Head of caudate nucleus (tissue), 42 donors: Measurements from ENCODE around the gene CREB5.

Source experiments
- DNase-seq, 42 donors: peaks; one replicate each; pipeline versions ENCODE4 v3.0.0 to v3.0.0-alpha.2; 2020 to 2021; ENCODE audit warnings: mixed read lengths in 7 of 42
- intact Hi-C: fragments of 100-400 bp; cut with DNase I; formaldehyde crosslinking; loops from one replicate; pipeline ENCODE4 v1.15.0; 2022

The CREB5 gene

DNA sequence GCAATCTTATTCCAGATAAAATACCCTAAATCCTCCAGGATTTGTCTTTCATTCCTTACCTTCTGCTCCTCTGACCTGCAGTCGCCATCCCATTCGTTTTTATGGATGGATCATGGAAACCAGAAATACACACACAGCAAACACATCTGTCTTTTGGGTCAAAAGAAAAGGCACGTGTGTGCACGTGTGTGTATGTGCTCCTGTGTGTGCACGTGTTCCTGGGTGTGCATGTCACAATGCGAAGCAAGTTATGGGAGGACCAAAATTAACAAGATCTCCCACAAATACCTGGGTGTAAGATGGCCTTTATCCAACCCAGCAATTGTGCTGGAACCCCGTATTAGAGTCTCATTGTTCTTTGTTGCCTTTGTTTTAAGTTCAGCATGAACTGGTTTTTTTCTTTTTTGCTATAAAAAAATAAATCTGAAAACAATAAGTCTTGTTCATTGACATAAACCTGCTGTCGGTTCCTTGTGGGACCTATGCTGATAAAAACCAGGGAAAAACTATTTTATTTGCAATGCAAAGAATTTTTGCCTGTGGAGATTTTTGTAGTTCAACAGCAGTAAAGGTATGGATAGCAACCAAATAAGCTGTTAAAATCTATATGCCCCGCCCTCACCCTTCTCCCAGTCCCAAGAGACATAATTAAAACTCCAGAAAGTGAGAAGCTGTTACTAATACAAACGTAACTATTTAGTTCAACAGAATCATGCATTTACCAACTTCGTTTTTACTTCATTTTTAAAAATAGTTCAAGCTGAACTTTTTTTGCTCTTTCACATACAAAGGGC, 229.6 kb downstream of the CREB5 start:
- intact Hi-C loops, result no loop called here
- DNase-seq, result no peak

DNA sequence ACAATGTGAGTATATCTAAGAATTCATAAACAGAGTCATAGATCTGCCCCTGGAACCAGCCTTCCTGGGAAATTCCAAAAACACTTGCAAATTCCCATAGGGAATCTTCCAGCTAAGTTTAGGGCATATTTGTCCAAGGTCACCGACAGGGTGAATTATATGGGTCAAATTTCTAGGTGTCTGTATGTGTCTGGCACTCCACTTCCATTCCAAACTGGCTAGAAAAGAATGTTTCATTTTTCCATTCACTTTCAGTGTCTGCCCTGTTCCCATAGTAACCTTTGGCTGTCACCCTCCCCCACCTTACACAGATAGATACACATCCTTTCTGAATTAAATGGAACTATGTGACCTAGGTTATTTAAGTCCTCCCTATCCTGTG, 230.9 kb downstream of the CREB5 start:
- DNase-seq, result no peak
- intact Hi-C loops, result no loop called here

DNA sequence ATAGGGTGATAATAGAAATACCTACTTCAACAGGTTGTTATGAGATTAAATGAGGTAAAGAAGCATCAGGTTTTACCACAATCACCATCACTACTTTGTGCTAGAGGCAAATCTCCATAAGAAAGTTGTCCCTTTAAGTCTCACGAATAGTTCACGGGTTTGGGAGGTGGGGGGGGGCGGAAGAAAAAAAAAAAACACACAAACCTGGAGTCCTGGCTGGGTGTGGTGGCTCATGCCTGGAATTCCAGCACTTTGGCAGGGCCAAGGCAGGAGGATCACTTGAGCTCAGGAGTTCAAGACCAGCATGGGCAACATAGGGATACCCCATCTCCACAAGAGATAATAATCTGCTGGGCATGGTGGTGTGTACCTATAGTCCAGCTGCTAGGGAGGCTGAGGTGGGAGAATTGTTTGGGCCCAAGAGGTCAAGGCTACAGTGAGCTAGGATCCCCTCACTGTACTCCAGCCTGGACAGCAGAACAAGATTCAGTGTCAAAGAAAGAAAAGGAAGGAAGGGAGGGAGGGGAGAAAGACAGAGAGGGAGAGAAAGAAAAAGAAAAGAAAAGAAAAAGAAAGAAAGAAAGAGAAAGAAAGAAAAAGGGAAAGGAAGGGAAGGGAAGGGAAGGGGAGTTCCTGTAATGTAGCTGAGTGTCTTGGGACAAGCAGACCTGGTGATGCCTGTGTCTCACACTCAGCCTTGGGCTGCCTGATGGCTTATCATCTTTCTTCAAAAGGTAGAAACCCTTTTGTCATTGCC, 231.4 kb downstream of the CREB5 start:
- DNase-seq, result no peak
- intact Hi-C loops, result no loop called here

DNA sequence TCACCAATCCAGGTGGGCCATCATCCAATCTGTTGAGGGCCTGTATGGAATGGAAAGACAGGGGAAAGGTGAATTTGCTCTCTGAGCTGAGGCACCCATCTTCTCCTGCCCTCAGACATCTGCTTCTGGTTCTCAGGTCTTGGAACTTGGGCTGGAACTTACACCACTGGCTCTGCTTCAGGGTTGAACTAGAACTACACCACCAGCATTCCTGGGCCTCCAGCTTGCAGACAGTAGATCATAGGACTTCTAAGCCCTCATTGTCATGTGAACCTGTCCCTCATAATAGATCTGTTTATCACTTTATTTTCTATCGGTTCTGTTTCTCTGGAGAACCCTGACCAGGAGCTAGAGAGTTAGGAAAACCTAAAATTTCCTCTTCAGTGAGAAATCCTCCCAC, 233.5 kb downstream of the CREB5 start:
- DNase-seq, result no peak
- intact Hi-C loops, result no loop called here

DNA sequence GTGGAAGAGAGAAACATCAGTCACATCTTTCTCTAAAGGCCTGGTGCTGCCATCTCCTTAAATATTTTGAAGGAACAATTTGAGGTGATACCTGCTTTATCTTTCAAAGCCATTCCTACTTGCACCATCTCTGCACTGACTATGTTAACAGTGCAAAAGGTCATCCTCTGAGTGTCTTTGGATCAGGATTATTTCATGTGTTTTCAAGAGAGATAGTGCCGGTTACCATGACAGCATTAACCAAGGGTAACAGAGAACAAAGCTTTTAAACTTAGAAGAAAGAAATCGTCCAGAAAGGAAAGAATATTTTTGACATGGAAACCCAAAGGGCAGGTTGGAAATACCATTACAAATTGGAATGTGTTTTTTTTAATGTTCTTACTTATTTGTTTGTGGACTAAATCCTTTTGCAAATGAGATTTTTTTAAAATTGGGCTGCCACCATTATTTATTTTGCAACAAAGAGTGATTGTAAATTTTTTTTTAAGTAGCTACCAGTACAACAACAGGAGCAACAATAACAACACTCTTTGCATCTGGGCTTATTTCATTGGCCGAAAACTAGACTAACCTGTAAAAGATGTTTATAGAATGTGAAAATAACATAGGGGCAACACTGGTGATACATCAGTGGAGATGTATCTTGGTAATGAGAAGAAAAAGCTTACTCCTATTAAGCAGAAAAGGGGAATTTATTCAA, 234.2 kb downstream of the CREB5 start:
- intact Hi-C loops, result no loop called here
- DNase-seq, result no peak

DNA sequence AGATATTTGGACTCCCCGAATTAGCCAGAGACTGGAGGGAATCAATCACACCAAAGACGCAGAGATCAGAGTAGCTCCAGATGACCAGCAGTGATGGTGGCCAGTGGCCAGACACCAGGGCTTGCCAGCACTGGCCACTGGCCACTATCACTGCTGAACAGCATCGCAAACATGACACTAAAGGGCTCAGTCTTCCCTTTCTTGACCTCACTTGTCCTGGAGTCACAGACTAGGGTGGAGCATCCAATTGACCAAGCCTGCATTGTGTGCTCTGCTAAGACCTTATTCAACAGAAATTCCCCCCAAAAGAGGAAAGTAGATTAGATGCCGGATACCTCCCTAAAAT, 234.7 kb downstream of the CREB5 start:
- intact Hi-C loops, result no loop called here
- DNase-seq, result peak in 39 of 42 donors; percentile 16 to 85 (median 60)

DNA sequence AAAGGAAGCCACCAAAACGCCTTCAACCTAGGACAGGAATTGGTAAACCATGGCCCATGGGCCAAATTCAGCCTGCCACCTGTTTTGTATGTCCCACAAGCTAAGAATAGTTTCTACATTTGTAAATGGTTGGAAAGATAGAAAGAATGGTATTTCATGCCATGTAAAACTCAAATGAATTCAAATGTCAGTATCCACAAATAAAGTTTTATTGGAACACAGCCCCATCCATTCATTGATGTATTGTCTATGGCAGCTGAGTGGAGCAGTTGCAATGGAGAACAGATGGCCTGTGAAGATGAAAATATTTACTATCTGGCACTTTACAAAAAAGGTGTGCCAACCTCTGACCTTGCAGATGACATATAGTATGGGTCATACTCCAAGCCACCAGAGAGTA, 236.9 kb downstream of the CREB5 start:
- intact Hi-C loops, result no loop called here
- DNase-seq, result no peak

DNA sequence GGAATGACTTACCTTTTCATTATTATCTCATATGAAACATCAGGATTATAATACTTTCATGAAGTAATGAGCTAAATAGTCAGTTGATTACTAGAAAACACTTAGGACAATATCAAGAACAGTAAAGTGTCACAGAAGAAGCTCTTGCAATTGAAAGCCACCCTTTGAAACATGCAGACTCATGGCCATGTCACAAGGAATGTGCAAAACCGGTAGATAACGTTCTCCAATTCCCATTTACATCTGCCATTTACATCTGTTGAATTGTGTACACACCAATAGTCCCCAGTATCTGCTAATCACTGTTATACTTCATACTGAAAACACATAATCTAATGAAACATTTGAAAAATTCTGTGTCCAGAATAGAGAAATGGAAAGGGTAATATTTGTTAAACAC, 237.5 kb downstream of the CREB5 start:
- intact Hi-C loops, result no loop called here

DNA sequence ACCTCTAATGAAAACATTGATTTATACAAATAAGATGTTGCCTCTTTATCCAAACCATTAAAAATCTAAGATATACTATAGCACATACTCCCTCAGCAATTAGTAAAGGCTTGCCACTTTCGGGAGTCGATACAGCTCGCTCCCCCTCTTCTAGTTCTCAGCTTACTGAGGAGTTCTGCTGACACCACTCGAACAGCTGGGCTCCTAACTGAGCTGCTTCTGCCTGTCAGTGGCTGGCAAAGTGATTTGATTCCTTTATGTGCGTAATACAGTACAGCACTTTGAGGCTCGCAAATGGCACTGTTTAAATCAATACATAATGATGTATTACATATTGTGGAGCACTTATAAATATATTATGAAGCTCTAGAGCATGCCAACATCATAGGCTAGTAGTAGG, 241.8 kb downstream of the CREB5 start:
- intact Hi-C loops, result no loop called here
- peak in 20 of 42 donors; percentile 9 to 69 (median 32) for DNase-seq

More for the DNA sequence above, 237.5 kb downstream of the CREB5 start:
- no peak for DNase-seq

DNA sequence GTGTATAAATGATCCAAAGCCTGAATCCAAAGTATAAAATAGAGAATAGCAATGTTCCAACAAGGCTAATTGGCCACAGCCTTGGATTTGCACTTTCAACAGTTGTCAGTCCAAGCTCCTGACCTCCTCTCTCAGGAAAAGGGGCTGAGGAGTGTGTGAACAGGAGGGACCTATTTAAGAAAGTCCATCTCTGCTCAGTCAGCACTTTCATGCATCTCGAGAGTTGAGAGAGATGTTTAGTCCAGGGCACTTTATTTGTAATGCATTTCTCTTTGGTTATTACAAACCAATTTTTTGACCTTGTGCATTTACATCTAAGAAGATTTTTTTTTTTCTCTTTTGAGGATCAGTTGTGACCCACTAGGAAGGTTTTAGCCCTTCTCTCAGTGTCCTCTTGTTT, 244.2 kb downstream of the CREB5 start:
- intact Hi-C loops, result no loop called here
- no peak for DNase-seq

DNA sequence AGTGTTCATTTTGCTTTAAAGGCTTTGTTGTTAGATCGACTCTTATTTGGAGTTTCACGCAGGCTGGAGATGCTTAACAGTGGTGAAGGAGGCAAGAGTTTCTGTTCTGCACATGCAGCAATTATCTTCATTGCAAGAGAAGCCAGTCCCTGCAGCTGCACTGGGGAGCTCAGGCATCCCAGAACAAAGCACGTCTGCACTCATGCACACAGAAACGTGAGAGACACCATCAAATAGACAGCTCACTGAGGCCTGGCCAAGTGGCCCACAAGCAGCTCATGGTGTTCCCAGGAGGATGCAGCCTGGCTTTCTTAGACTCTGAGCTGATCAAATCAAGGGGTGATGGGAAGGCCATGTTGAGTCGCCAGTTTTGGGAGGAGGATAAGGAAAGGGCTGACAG, 246.1 kb downstream of the CREB5 start:
- peak in 18 of 42 donors; percentile 5 to 59 (median 22) for DNase-seq

DNA sequence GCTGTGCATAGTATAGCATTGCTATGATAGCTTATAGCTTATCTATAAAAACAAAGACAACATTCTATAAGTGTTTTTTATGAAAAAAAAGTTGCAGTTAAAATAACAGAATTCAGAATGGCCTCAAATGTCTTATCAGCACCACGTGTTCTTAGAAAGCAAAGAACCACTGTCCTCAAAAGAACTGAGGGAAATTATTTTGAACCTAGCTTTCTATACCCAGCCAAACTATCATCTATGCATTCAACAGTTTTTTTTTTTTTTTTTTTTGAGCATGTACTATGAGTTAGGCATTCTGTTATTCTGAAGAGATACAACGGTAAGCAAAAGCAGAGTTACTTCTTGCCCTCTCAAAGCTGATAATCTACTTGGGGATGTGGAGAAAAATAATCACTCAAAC, 247.8 kb downstream of the CREB5 start:
- intact Hi-C loops, result no loop called here
- no peak for DNase-seq

More for the DNA sequence above, 246.1 kb downstream of the CREB5 start:
- intact Hi-C loops, result no loop called here

DNA sequence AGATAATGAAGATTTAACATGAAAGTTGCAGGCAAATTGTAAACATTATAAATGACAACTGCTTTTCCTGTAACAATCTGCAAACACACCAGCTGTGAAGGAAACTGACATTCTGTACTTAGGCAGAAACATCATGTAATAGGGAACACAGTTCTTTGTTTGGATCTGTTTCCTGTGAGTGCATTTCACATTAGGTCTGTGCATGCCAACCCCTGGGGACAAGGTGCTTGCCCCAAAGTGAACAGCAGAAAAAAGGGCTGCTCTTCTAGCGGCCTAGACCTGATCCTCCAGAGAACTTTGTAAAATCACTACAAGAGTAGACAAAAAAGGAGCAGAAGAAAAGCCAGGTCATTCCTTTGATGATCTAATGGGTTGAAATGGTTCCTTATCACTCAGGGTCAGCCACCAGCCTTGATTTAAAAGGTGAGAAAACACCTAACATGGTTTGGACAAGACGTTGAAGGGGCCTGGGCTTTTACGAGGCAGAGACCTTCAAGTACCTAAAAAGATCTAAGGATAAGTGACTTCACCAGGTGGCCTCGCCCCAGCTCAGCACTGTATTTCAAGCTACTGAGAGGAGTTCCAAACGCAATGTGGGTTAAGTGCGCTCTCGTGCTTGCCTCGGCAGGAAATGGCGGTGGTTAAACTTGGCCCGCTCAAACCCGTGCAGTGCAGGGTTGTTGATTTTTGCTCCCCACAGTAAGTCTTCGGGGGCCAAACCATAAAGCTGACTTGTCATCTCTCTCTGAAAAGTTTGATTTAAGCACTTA, 249.7 kb downstream of the CREB5 start:
- intact Hi-C loops, result no loop called here
- DNase-seq, result no peak

DNA sequence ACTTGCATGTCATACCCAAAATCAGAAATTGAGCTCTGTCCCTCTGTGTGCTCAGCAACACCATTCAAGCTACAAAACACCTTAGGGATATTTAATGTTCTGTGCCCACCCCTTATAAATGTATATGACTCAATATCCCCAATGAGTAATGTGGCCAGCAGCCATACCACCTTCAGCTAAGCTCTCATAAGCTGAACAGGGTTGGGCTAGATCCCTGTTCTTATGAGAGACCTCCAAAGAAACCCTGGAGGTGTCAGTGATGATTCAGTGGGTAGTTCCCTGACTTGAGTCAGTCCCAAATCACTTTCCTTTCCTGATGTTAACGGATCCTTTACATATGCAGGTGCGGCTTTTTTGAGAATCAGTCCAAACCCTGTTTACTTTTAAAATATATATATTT, 253.8 kb downstream of the CREB5 start:
- no peak for DNase-seq
- intact Hi-C loops, result no loop called here

DNA sequence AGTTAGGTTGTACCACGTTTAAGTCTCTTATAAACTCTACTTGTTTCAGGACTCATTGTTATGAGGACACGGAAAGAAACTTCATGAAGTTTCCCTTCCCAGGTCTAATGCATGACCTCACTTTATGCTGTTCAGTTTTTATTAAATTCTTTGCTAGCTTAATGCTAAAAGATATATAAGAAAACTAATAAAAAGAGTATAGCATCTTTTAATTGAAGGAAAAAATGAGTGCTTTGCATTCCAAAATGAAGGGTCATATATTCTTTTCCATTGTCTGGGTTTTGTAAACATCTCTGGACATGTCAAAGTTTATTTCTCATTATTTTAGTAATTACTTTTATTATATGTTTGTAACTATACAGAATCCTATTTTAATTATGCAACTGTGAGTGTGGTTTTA, 255.8 kb downstream of the CREB5 start:
- intact Hi-C loops, result no loop called here
- no peak for DNase-seq

DNA sequence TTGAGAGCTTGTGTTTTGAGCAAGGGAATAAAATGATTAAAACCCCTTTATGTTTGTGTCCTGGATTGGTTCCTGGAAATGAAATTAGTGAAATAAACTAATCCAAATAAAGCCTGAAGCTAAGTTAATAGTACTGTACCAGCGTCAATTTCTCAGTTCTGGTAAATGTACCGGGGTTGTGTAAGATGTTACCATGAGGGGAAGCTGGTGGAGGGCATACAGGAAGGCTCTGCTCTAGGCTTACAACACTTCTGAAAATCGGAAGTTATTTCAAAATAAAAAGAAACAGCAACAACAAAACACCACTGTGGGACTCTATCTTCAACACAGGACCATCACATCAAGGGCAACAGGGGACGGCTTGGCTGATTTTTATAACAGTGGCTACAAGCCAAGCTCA, 257.0 kb downstream of the CREB5 start:
- no peak for DNase-seq
- intact Hi-C loops, result no loop called here

DNA sequence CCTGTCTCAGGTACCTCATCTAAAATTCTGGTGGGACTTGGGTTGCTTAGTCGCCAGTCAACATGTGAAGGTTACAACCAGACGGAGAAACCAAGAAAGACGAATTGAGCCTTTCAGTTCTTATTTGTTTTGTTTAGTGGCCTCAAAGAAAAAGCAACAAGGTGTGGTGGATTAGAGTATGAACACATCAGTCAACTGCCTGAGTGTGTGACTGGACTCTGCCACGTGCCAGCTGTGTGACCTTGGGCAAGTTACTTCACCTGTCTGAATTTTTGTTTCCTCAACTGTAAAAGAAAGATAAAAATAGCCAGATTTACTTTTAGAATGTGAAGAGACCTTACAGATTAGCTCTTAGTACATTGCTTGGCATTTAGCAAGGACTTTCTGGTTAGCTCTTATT, 259.2 kb downstream of the CREB5 start:
- intact Hi-C loops, result no loop called here
- no peak for DNase-seq

DNA sequence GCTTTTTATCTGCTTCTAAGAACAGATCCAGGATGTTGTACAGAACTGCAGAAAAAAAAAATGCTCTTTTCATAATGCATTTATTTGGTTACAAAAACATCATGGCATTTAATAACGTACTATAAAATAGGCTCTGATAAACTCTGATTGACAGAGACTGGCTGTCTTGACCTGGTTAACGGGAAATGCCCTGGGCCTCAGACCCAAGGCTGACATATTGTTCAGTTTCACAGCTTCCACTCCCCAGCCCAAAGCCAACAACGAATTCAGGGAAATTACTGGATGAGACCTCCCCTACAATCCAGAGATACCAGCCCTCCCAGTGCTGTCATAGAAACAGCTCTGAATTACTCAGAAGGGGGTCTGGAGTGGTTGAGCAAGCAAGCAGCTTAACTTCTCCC, 260.1 kb downstream of the CREB5 start:
- DNase-seq, result no peak
- intact Hi-C loops, result no loop called here

DNA sequence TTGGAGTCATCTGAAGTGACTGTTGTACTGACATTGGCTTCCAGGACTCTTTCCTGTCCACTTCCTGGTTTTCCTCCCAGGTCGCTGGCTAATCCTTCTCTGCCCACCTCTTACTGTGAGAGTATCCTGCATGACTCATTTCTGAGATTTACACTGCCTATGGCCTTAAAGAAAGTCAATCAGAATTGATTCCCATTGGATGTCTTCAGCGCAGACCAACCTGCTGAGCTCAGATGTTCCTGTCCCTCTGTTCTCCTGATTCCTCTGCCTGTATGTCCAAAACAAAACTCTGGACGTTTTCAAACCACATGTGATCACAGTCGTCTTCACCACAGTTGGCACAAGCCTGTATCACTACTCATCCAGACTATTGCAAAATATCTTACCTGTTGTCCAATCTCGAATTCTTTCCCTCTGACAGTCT, 262.1 kb downstream of the CREB5 start:
- intact Hi-C loops, result no loop called here
- DNase-seq, result no peak

DNA sequence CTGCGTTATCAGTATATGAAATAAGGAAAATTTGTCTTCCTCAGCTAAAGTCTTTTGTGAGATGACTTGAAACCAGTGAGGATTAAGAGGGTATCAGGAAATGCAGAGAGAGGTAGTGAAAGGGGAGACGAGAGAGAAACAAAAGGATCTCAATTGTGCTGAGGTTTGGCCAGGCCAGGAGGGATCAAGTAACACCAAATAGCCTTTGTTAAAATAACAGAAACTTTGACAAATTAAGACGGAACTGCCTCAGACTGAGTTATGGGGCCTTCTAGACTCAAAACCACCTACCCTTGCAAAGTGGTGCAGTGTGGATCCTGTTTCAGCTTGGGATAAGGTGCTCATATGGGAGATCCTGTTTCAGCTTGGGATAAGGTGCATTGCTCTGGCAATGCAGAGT, 263.1 kb downstream of the CREB5 start:
- intact Hi-C loops, result no loop called here
- no peak for DNase-seq
